ENCODE data around the gene OBSL1. TPM values are rescaled to one million over a fixed set of nuclear protein-coding genes. Genes with fewer than 3 reads are reported as not detected.

The OBSL1 gene
- polyA plus RNA-seq, 3 donors = 0.09 TPM; not detected in 2

GRCh38 chr2:219533930-219534661 lies 37.2 kb downstream of the OBSL1 start:
- H3K27ac ChIP-seq (ENCODE audit: low read depth in 1 of 2, low read length in 2 of 2) = no peak overlapping the region
- H3K79me2 ChIP-seq (ENCODE audit: insufficient read depth, low read length) = no peaks in the 10 kb centered on the region
- intact Hi-C loops (cut with micrococcal nuclease) = loop anchor here (5.0 kb wide), 3 partner anchors 37 to 77 kb away; partner anchors contain the start of gene GMPPA (in 1 of the 2)
- H3K9ac ChIP-seq (ENCODE audit: insufficient read depth, low read length, poor library complexity, severe bottlenecking) = no peak overlapping the region
- no peaks in the 10 kb centered on the region for H3K4me1 Mint-ChIP-seq
- no peaks in the 10 kb centered on the region for H3K4me1 ChIP-seq (ENCODE audit: control insufficient read depth in 1 of 2, insufficient read depth in 2 of 2, low read length in 2 of 2)
- H4K20me1 ChIP-seq (ENCODE audit: insufficient read depth, low read length) = no peaks in the 10 kb centered on the region
- TF ChIP-seq CTCF (IDR thresholded peaks at IDR 0.05) = no peak
- no peak overlapping the region for H2AFZ ChIP-seq (ENCODE audit: insufficient read depth, low read depth, low read length, poor library complexity, severe bottlenecking)
- no peak overlapping the region for H3K27ac Mint-ChIP-seq
- H3K4me2 ChIP-seq (replicated peaks; ENCODE audit: extremely low read depth, low read length, poor library complexity, severe bottlenecking) = no peak overlapping the region
- peaks cover 29 to 31% (median 30%) of the 10 kb centered on the region in 3 donors for H3K27me3 Mint-ChIP-seq (ENCODE audit: low read depth in 3 of 3)
- no peaks in the 10 kb centered on the region for H3K36me3 ChIP-seq (replicated peaks in 1 of 2; ENCODE audit: control insufficient read depth in 1 of 2, insufficient read depth in 2 of 2, low read length in 2 of 2)
- WGBS (ENCODE audit: insufficient coverage) = 100% methylated on average over 2 of the region's 6 CpGs
- peaks cover 6 to 12% of the 10 kb centered on the region in 2 donors for H3K27me3 ChIP-seq (ENCODE audit: control insufficient read depth in 2 of 2, insufficient read depth in 2 of 2, low read length in 2 of 2)
- no peak overlapping the region for H3K4me3 ChIP-seq (replicated peaks in 1 of 3; ENCODE audit: low read depth in 2 of 3, low read length in 3 of 3)
- DNase-seq = no peak
- no peaks in the 10 kb centered on the region for H3K36me3 Mint-ChIP-seq
- no peak overlapping the region for H3K4me3 Mint-ChIP-seq
- no peaks in the 10 kb centered on the region for H3K9me3 ChIP-seq (replicated peaks in 1 of 2; ENCODE audit: control insufficient read depth in 1 of 2, insufficient read depth in 1 of 2, low read length in 2 of 2)
- H3K9me3 Mint-ChIP-seq = peaks cover 0 to 2% (median 0%) of the 10 kb centered on the region in 7 donors

GRCh38 chr2:219532378-219532649 lies 39.0 kb downstream of the OBSL1 start:
- Mint-ChIP-seq H3K27me3 (ENCODE audit: low read depth in 3 of 3) (peaks cover 41 to 45% (median 44%) of the 10 kb centered on the region in 3 donors), H3K4me3 (no peak overlapping the region), H3K4me1 (no peaks in the 10 kb centered on the region), H3K27ac (no peak overlapping the region), H3K36me3 (no peaks in the 10 kb centered on the region), H3K9me3 (peaks cover 0 to 2% (median 0%) of the 10 kb centered on the region in 7 donors)
- H3K27ac ChIP-seq (ENCODE audit: low read depth in 1 of 2, low read length in 2 of 2) = no peak overlapping the region
- no peaks in the 10 kb centered on the region for H4K20me1 ChIP-seq (ENCODE audit: insufficient read depth, low read length)
- peaks cover 13 to 18% of the 10 kb centered on the region in 2 donors for H3K27me3 ChIP-seq (ENCODE audit: control insufficient read depth in 2 of 2, insufficient read depth in 2 of 2, low read length in 2 of 2)
- intact Hi-C loops (cut with micrococcal nuclease) = loop anchor here (5.0 kb wide), 3 partner anchors 35 to 75 kb away; partner anchors contain the start of gene GMPPA (in 1 of the 2)
- H3K4me1 ChIP-seq (ENCODE audit: control insufficient read depth in 1 of 2, insufficient read depth in 2 of 2, low read length in 2 of 2) = no peaks in the 10 kb centered on the region
- no peak overlapping the region for H3K9ac ChIP-seq (ENCODE audit: insufficient read depth, low read length, poor library complexity, severe bottlenecking)
- DNase-seq = no peak
- H3K4me3 ChIP-seq (replicated peaks in 1 of 3; ENCODE audit: low read depth in 2 of 3, low read length in 3 of 3) = no peak overlapping the region
- H3K36me3 ChIP-seq (replicated peaks in 1 of 2; ENCODE audit: control insufficient read depth in 1 of 2, insufficient read depth in 2 of 2, low read length in 2 of 2) = no peaks in the 10 kb centered on the region
- 94% methylated on average over 5 of the region's 8 CpGs for WGBS (ENCODE audit: insufficient coverage)
- no peak overlapping the region for H3K4me2 ChIP-seq (replicated peaks; ENCODE audit: extremely low read depth, low read length, poor library complexity, severe bottlenecking)
- no peak for TF ChIP-seq CTCF (IDR thresholded peaks at IDR 0.05)
- H3K79me2 ChIP-seq (ENCODE audit: insufficient read depth, low read length) = no peaks in the 10 kb centered on the region
- no peaks in the 10 kb centered on the region for H3K9me3 ChIP-seq (replicated peaks in 1 of 2; ENCODE audit: control insufficient read depth in 1 of 2, insufficient read depth in 1 of 2, low read length in 2 of 2)
- no peak overlapping the region for H2AFZ ChIP-seq (ENCODE audit: insufficient read depth, low read depth, low read length, poor library complexity, severe bottlenecking)

Measured in CD14-positive monocyte (primary cell).